KMS-11 (cell line): ENCODE data around the gene SLC24A3.

Source experiments
- H2AFZ ChIP-seq: fragments of 200-600 bp; sonication (generic); 2 replicates; pipeline ENCODE4 v1.6.1; 2016; ENCODE audit warnings: antibody characterized with exemption, mixed run types, low read depth
- H3K27ac ChIP-seq: fragments of 200-600 bp; sonication (generic); 2 replicates; pipeline ENCODE4 v1.6.1; 2016; ENCODE audit warnings: mild to moderate bottlenecking, mixed run types
- H3K27me3 ChIP-seq: fragments of 200-600 bp; sonication (generic); 2 replicates; pipeline ENCODE4 v1.6.1; 2017; ENCODE audit warnings: mild to moderate bottlenecking, low read depth, mixed run types, moderate library complexity; ENCODE audit not compliant: insufficient read depth
- H3K36me3 ChIP-seq: fragments of 200-600 bp; sonication (generic); 2 replicates; pipeline ENCODE4 v1.6.1; 2017; ENCODE audit warnings: mild to moderate bottlenecking, mixed run types; ENCODE audit not compliant: insufficient read depth
- H3K4me1 ChIP-seq: fragments of 200-600 bp; sonication (generic); 2 replicates; pipeline ENCODE4 v1.6.1; 2016; ENCODE audit warnings: mild to moderate bottlenecking, low read depth, mixed run types; ENCODE audit not compliant: poor library complexity, severe bottlenecking
- H3K4me2 ChIP-seq: fragments of 200-600 bp; sonication (generic); 2 replicates; pipeline ENCODE4 v1.7.0; 2016; ENCODE audit warnings: mild to moderate bottlenecking, mixed run types
- H3K4me3 ChIP-seq: fragments of 200-600 bp; sonication (generic); IDR thresholded peaks from 2 replicates; pipeline ENCODE4 v1.6.1; 2017; ENCODE audit warnings: low read depth, low read length, mixed read lengths; ENCODE audit not compliant: insufficient read depth
- H3K79me2 ChIP-seq: fragments of 200-600 bp; sonication (generic); 2 replicates; pipeline ENCODE4 v1.6.1; 2016; ENCODE audit warnings: low read depth, mixed run types; ENCODE audit not compliant: insufficient read depth
- H3K9ac ChIP-seq: fragments of 200-600 bp; sonication (generic); 2 replicates; pipeline ENCODE4 v1.6.1; 2016; ENCODE audit warnings: mild to moderate bottlenecking, mixed run types
- H4K20me1 ChIP-seq: fragments of 200-600 bp; sonication (generic); 2 replicates; pipeline ENCODE4 v1.6.1; 2016; ENCODE audit warnings: mild to moderate bottlenecking, mixed run types; ENCODE audit not compliant: insufficient read depth
- TF ChIP-seq, protein P1 (sequence below): fragments of 200-600 bp; sonication (generic); conservative IDR thresholded peaks from 2 replicates; pipeline ENCODE4 v1.6.1; 2017; ENCODE audit warnings: low read depth, mild to moderate bottlenecking, antibody characterized with exemption, low read length, moderate library complexity, mixed read lengths

The SLC24A3 gene

DNA sequence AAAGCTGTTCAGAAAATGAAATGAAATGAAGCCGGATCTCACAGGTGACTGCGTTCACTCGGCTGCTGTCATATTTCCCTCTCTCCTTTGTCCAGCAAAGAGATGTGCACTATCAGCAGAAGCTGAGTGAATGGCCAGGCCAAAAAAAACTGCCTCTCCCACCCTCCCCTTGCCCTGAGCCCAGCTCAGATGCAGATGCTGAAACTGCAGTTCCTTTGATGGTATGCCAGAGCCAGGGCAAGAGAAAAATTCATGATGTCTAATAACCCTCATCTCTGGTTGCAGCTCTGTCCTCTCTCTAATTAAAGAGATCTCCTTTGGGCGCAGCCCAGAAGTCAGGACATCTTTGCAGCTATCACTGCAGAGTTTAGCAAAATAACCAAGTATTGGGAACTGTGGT is 335.1 kb downstream of the SLC24A3 start:
- Histone ChIP-seq H3K27me3 (no peaks in the 10 kb centered on the region), H3K27ac (no peak overlapping the region), H3K4me1 (no peaks in the 10 kb centered on the region), H4K20me1 (no peaks in the 10 kb centered on the region), H3K36me3 (no peaks in the 10 kb centered on the region), H3K4me3 (no peak overlapping the region), H3K9ac (no peak overlapping the region), H3K79me2 (no peaks in the 10 kb centered on the region), H2AFZ (no peak overlapping the region), H3K4me2 (no peak overlapping the region)
- TF ChIP-seq, protein P1, sequence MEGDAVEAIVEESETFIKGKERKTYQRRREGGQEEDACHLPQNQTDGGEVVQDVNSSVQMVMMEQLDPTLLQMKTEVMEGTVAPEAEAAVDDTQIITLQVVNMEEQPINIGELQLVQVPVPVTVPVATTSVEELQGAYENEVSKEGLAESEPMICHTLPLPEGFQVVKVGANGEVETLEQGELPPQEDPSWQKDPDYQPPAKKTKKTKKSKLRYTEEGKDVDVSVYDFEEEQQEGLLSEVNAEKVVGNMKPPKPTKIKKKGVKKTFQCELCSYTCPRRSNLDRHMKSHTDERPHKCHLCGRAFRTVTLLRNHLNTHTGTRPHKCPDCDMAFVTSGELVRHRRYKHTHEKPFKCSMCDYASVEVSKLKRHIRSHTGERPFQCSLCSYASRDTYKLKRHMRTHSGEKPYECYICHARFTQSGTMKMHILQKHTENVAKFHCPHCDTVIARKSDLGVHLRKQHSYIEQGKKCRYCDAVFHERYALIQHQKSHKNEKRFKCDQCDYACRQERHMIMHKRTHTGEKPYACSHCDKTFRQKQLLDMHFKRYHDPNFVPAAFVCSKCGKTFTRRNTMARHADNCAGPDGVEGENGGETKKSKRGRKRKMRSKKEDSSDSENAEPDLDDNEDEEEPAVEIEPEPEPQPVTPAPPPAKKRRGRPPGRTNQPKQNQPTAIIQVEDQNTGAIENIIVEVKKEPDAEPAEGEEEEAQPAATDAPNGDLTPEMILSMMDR = no peak

DNA sequence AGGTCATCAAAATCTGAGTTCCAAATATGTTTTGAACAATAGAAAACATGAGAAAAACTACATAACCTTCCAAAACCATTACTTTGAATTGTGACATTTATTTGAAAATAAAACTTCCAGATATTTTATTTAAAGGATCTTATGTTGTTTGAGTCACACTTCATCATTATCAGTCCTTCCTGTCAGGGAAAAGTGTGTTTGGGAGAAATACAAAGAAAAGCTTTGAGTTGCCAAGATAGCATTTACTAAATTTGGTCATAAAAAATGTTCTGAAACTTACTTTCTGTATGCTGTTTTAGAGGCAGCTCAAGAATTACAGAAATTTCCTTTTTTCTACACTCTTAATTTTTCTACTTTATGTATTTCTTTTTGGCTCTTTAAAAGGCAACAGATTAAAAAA is 337.5 kb downstream of the SLC24A3 start:
- Histone ChIP-seq H3K27ac (no peak overlapping the region), H3K4me3 (no peak overlapping the region), H3K36me3 (no peaks in the 10 kb centered on the region), H3K4me1 (no peaks in the 10 kb centered on the region), H3K4me2 (no peak overlapping the region), H4K20me1 (no peaks in the 10 kb centered on the region), H3K9ac (no peak overlapping the region), H2AFZ (no peak overlapping the region), H3K27me3 (no peaks in the 10 kb centered on the region), H3K79me2 (no peaks in the 10 kb centered on the region)
- TF ChIP-seq, protein P1 = no peak

DNA sequence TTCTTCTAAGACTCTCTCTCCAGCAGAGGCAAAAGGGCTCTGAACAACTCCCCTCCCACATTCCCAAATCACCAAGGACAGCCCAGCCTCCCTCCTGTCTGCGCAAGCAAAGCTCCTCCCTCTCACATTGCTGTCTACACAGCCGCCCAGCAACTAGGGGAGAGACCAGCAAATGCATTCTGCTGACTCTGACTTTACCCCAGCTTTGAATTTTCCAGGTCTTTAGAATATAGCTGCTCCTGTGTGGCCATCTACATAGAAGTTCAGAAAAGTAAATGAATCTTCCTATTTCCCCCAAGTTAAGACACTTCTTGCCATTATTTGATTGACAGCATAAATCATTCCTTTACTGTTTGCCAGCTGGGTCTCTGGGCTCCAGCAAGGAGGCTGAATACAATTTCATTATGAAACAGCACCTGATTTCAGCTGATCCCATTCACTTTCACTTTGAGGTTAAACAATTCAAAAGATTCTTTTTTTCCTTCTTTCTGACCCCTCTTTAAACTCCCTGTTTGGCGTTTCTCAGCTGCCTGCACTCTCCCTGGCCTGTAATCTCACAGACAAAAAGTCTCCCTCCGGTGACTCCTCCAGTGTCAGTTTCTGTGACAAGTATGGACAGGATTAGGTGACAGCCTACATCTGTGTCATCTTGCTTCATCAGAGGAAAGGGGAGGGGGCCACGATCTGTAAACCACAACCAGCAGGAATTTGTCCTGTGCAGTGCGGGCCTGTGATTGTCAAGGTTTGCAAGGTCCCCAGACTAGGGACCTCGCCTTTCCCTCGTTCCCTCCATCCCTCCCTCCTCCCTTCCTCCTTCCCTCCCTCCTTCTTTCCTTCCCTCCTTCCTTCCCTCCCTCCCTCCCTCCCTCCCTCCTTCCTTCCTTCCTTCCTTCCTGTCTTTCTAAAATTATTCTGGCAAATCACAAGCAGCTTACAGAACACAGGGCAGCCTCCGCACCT is 340.1 kb downstream of the SLC24A3 start:
- no peaks in the 10 kb centered on the region for H3K36me3 ChIP-seq
- H3K27ac ChIP-seq = no peak overlapping the region
- H3K4me2 ChIP-seq = no peak overlapping the region
- H3K4me3 ChIP-seq = no peak overlapping the region
- H3K79me2 ChIP-seq = no peaks in the 10 kb centered on the region
- H4K20me1 ChIP-seq = no peaks in the 10 kb centered on the region
- TF ChIP-seq, protein P1 = no peak
- no peaks in the 10 kb centered on the region for H3K27me3 ChIP-seq
- H3K9ac ChIP-seq = no peak overlapping the region
- H3K4me1 ChIP-seq = no peaks in the 10 kb centered on the region
- no peak overlapping the region for H2AFZ ChIP-seq

DNA sequence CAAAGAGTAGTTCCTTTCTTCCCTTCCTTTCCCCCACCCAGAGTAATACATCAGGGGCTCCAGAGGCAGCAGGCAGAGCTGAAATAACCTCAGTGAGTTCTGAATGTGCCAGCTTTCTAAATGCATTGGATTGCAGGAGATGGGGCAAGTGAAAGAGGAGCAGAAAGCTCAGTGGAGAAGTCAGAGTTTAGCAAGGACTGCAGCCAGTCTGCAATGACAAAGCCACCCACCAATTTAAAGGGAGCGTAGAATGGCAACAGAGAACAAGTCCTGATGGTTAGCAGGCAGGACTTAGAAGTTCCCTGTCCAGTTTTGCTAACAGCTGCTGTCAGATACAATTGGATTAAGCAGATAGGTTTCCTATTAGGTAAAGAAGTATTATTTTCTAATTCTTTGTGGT is 342.2 kb downstream of the SLC24A3 start:
- TF ChIP-seq, protein P1 = no peak
- no peak overlapping the region for H3K4me3 ChIP-seq

More for the DNA sequence above, 342.2 kb downstream of the SLC24A3 start:
- Histone ChIP-seq H3K36me3 (no peaks in the 10 kb centered on the region), H3K27me3 (no peaks in the 10 kb centered on the region), H2AFZ (no peak overlapping the region), H3K9ac (no peak overlapping the region), H3K79me2 (no peaks in the 10 kb centered on the region), H3K4me2 (no peak overlapping the region), H3K27ac (no peak overlapping the region), H3K4me1 (no peaks in the 10 kb centered on the region), H4K20me1 (no peaks in the 10 kb centered on the region)
